Measurements from ENCODE around the gene GGA1. TPM values are rescaled to one million over a fixed set of nuclear protein-coding genes. Genes with fewer than 3 reads are reported as not detected.
"Not testable (repeated sequence)": the region's sequence is repeated elsewhere in the genome, so short reads cannot be mapped to it uniquely, and the experiment has no call there.

Gene GGA1
- total RNA-seq, 8 experiments from 2014 or later = 25.1 to 76.1 (median 34.1) TPM

DNA sequence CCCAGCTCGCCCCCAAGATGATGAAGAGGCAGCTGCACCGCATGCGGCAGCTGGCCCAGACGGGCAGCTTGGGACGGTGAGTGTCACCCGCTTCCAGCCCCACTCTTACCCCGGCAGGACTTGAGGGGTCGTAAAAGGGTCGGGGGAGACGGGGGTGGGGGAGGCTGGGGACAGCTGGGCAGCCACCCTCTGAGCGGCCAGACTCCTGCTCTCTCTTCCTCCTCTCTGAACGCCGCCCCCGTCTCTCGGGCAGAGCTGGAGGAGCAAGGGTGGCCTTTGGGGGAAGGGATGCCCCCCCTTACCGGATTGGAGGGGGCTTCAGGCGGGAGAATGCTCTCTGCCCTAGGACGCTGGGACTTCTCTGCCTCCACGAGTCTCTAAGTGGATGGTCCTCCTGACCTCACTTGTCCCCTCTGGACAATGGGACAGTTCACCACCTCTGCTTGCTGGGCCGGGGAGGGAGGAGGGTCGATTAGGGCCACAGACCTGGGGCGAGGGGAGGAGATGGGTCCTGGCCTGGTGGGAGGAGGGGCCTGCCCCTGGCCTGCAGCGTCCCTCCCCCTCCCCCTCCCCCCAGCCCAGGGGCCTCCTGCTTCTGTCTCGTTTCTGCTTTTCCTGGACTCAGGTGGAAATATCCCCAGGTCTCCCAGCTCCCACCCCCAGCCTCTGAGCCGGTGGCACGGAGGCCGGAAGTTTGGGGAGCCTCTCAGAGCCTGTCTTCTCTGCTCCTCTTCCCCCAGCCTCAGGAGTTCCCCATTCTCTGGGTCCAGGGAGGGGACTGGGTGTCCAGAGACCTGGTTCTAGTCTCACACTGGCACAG is 31.3 kb downstream of the GGA1 start:
- 0% methylated on average over 2 of the region's 27 CpGs; no CpG with 5 or more reads in 9 of the 10 experiments for WGBS, 10 experiments
- ATAC-seq (replicated peaks in 6 of 8) = peak in 5 of 8 experiments; percentile 2 to 21 (median 15)

GRCh38 chr22:37640591-37641560 is 32.2 kb downstream of the GGA1 start:
- Histone ChIP-seq H3K4me1 (replicated peaks in 1 of 2) (peaks cover 11 to 34% of the 10 kb centered on the region in 2 donors), H3K27ac (no peak overlapping the region), H3K4me3 (peak overlapping the region in 1 of 5 donors; percentile 31)
- in situ Hi-C loops (cut with MboI; ENCODE audit: low pct_unique_long_range_greater_than_20kb in 2 of 9, low sequenced_read_pairs in 9 of 9, unreplicated experiment in 9 of 9) = no loop called here
- ATAC-seq (replicated peaks in 6 of 8) = no peak
- WGBS, 10 experiments = 83% methylated on average over 1 of the region's 24 CpGs; no CpG with 5 or more reads in 9 of the 10 experiments

More for the DNA sequence above, 31.3 kb downstream of the GGA1 start:
- Histone ChIP-seq H3K4me1 (replicated peaks in 1 of 2) (peaks cover 15 to 43% of the 10 kb centered on the region in 2 donors), H3K27ac (peak overlapping the region in 1 of 2 donors; percentile 48), H3K4me3 (peak overlapping the region; percentile 20 to 35 (median 31))
- in situ Hi-C loops (cut with MboI; ENCODE audit: low pct_unique_long_range_greater_than_20kb in 2 of 9, low sequenced_read_pairs in 9 of 9, unreplicated experiment in 9 of 9) = no loop called here

DNA sequence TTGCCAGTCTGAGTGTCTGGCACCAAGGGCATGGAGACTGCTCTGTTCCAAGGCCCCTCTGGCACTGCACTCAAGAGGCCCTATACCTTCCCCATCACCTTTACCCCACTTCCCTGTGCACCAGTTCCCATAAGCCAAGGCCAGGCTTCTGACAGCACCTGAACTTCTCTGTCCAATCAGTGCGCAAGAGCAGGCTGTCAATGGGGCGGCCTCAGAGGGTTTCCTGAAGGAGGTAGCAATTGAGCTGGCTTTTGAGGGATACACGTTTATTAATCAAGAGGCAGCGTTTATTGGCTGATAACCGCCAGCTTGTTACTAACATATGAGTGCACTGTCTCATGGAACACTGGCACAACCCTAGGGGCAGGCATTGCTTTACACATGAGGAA is 32.9 kb downstream of the GGA1 start:
- no peak overlapping the region for H3K27ac ChIP-seq
- WGBS, 10 experiments = 60 to 100% (median 94%) methylated on average over 1 to 5 of the region's 5 CpGs; no CpG with 5 or more reads in 3 of the 10 experiments
- peaks cover 11 to 30% of the 10 kb centered on the region in 2 donors for H3K4me1 ChIP-seq (replicated peaks in 1 of 2)
- no peak for ATAC-seq (replicated peaks in 6 of 8)
- in situ Hi-C loops (cut with MboI; ENCODE audit: low pct_unique_long_range_greater_than_20kb in 2 of 9, low sequenced_read_pairs in 9 of 9, unreplicated experiment in 9 of 9) = no loop called here
- H3K4me3 ChIP-seq = no peak overlapping the region

- ATAC-seq (replicated peaks in 6 of 8) = peak; percentile 63 to 84 (median 78)
- peaks cover 11 to 20% of the 10 kb centered on the region in 2 donors for H3K4me1 ChIP-seq (replicated peaks in 1 of 2)
- 40 to 60% (median 44%) methylated on average over 1 to 4 of the region's 9 CpGs; no CpG with 5 or more reads in 6 of the 10 experiments for WGBS, 10 experiments
- H3K27ac ChIP-seq = no peak overlapping the region
- no peak overlapping the region for H3K4me3 ChIP-seq
- in situ Hi-C loops (cut with MboI; ENCODE audit: low pct_unique_long_range_greater_than_20kb in 2 of 9, low sequenced_read_pairs in 9 of 9, unreplicated experiment in 9 of 9) = no loop called here
These were observed 34.7 kb downstream of the GGA1 start for GRCh38 chr22:37643225-37643847.

- H3K27ac ChIP-seq = no peak overlapping the region
- peaks cover 0 to 2% of the 10 kb centered on the region in 2 donors for H3K4me1 ChIP-seq (replicated peaks in 1 of 2)
- in situ Hi-C loops (cut with MboI; ENCODE audit: low pct_unique_long_range_greater_than_20kb in 2 of 9, low sequenced_read_pairs in 9 of 9, unreplicated experiment in 9 of 9) = no loop called here
- no peak overlapping the region for H3K4me3 ChIP-seq
- WGBS, 10 experiments = 83 to 100% (median 100%) methylated on average over 1 to 2 of the region's 9 CpGs; no CpG with 5 or more reads in 6 of the 10 experiments
- no peak for ATAC-seq (replicated peaks in 6 of 8)
These were observed 38.7 kb downstream of the GGA1 start for GRCh38 chr22:37647317-37647716.

DNA sequence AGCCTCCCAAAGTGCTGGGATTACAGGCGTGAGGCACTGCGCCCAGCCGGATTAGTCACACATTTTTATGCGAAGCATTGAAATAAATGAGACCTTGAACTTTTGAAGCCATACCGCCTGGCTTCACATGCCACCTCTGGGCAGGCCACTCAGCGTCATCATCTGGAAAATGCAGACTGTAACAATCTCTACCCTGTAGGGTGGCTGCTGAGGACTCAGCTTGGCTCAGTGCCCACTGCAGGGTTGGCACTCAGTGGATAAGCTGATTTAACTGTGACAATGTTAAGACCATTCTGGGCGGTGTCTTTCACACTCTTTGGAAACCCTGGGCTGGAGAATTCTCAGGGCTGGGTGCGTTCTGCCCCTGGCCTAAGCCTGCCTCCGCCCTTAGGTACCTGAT is 39.3 kb downstream of the GGA1 start:
- in situ Hi-C loops (cut with MboI; ENCODE audit: low pct_unique_long_range_greater_than_20kb in 2 of 9, low sequenced_read_pairs in 9 of 9, unreplicated experiment in 9 of 9) = no loop called here
- Histone ChIP-seq H3K4me1 (replicated peaks in 1 of 2) (peaks cover 0 to 2% of the 10 kb centered on the region in 2 donors), H3K27ac (no peak overlapping the region), H3K4me3 (no peak overlapping the region)
- peak in 3 of 8 experiments; percentile 60 to 72 (median 64) for ATAC-seq (replicated peaks in 6 of 8)
- 47 to 100% (median 94%) methylated on average over 1 to 6 of the region's 9 CpGs; no CpG with 5 or more reads in 4 of the 10 experiments for WGBS, 10 experiments

- in situ Hi-C loops (cut with MboI; ENCODE audit: low pct_unique_long_range_greater_than_20kb in 2 of 9, low sequenced_read_pairs in 9 of 9, unreplicated experiment in 9 of 9) = no loop called here
- Histone ChIP-seq H3K4me1 (replicated peaks in 1 of 2) (no peaks in the 10 kb centered on the region), H3K4me3 (no peak overlapping the region), H3K27ac (no peak overlapping the region)
- 80 to 100% (median 100%) methylated on average over 1 to 5 of the region's 17 CpGs for WGBS, 10 experiments
- ATAC-seq (replicated peaks in 6 of 8) = no peak
These were observed 42.0 kb downstream of the GGA1 start for GRCh38 chr22:37650463-37651136.

DNA sequence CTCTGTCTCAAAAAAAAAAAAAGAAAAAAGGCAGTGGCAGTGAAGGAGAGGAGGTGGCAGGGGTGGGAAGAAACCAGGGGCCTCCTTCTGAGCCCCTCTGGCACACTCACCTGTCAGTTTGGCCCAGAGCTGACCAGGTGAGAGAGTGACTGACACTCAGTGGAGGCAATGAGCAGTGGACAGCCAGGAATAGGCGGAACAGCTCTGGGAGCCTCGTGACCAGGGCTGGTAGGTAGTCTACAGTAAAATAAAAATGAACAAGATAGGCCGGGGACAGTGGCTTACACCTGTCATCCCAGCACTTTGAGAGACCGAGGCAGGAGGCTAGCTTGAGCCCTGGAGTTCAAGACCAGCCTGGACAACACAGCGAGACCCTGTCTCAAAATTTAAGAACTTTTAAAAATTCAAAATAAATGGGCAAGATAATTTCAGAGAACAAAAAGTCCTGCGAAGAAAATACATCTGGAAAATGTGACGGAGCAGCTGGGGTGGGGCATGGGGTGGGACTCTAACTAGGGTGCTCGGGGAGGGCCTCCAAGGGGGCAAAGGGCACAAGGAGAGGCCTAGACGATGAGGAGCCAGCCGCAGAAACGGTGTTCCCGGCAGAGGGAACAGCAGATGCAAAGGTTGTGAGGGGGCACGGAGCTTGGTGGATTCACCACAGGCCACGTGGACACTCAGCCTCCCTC is 46.1 kb downstream of the GGA1 start:
- in situ Hi-C loops (cut with MboI; ENCODE audit: low pct_unique_long_range_greater_than_20kb in 2 of 9, low sequenced_read_pairs in 9 of 9, unreplicated experiment in 9 of 9) = no loop called here
- Histone ChIP-seq H3K4me1 (replicated peaks in 1 of 2) (peaks cover 5 to 7% of the 10 kb centered on the region in 2 donors), H3K27ac (no peak overlapping the region), H3K4me3 (no peak overlapping the region)
- no peak for ATAC-seq (replicated peaks in 6 of 8)
- WGBS, 10 experiments = 78 to 100% (median 90%) methylated on average over 2 to 6 of the region's 14 CpGs; no CpG with 5 or more reads in 4 of the 10 experiments

GRCh38 chr22:37655252-37655563 is 46.6 kb downstream of the GGA1 start:
- ATAC-seq (replicated peaks in 6 of 8) = no peak
- H3K4me1 ChIP-seq (replicated peaks in 1 of 2) = peaks cover 10 to 12% of the 10 kb centered on the region in 2 donors
- no peak overlapping the region for H3K27ac ChIP-seq
- no peak overlapping the region for H3K4me3 ChIP-seq
- no CpG with 5 or more reads among the region's 17 CpGs for whole genome bisulfite sequencing, 10 experiments
- in situ Hi-C loops (cut with MboI; ENCODE audit: low pct_unique_long_range_greater_than_20kb in 2 of 9, low sequenced_read_pairs in 9 of 9, unreplicated experiment in 9 of 9) = no loop called here

DNA sequence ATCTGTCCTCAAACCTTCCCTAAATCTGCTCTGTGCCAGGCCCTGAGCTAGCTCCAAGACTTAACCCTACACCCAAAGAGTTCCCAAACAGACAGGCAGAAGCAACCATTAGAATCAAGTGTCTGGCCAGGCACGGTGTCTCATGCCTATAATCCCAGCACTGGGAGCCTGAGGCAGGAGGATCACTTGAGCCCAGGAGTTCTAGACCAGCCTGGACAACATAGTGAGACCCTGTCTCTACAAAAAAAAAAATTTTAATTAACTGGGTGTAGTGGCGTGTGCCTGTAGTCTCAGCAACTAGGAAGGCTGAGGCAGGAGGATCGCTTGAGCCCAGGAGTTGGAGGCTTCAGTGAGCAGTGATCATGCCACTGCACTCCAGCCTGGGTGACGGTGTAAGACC is 47.9 kb downstream of the GGA1 start:
- H3K27ac ChIP-seq; ATAC-seq (replicated peaks in 6 of 8); in situ Hi-C loops (cut with MboI; ENCODE audit: low pct_unique_long_range_greater_than_20kb in 2 of 9, low sequenced_read_pairs in 9 of 9, unreplicated experiment in 9 of 9); H3K4me3 ChIP-seq: not testable (repeated sequence)
- WGBS, 10 experiments = 40 to 100% (median 100%) methylated on average over 1 to 3 of the region's 4 CpGs; no CpG with 5 or more reads in 2 of the 10 experiments
- H3K4me1 ChIP-seq (replicated peaks in 1 of 2) = peaks cover 21 to 25% of the 10 kb centered on the region in 2 donors

- in situ Hi-C loops (cut with MboI; ENCODE audit: low pct_unique_long_range_greater_than_20kb in 2 of 9, low sequenced_read_pairs in 9 of 9, unreplicated experiment in 9 of 9) = no loop called here
- H3K27ac ChIP-seq = peak overlapping the region; percentile 49 to 63
- peak overlapping the region; percentile 45 to 78 (median 69) for H3K4me3 ChIP-seq
- H3K4me1 ChIP-seq (replicated peaks in 1 of 2) = peaks cover 25 to 29% of the 10 kb centered on the region in 2 donors
- peak in 3 of 8 experiments; percentile 2 to 7 (median 6) for ATAC-seq (replicated peaks in 6 of 8)
- WGBS, 10 experiments = 0 to 18% (median 0%) methylated on average over 1 to 6 of the region's 6 CpGs; no CpG with 5 or more reads in 2 of the 10 experiments
These were observed 49.0 kb downstream of the GGA1 start for GRCh38 chr22:37657590-37658132.

Measured in motor neuron (in vitro differentiated cells).